Measurements from ENCODE around the gene LRIT3. TPM values are rescaled to one million over a fixed set of nuclear protein-coding genes. Genes with fewer than 3 reads are reported as not detected.

LRIT3 gene
- total and polyA plus RNA-seq, 2 of the 8 experiments (the other 6 are each of a cell fraction or from before 2014, with no cell fraction given), result 0.11 TPM; not detected in 1

GRCh38 chr4:109816894-109817293, 31.0 kb upstream of the LRIT3 start:
- 80% methylated on average over 1 of the region's 1 CpG; no CpG with 5 or more reads in 1 of the 2 experiments for WGBS, 2 experiments (ENCODE audit: extremely low coverage in 1 of 2, insufficient coverage in 1 of 2, insufficient read length in 1 of 2, insufficient replicate concordance in 2 of 2, low coverage in 1 of 2, low lambda C conversion rate in 2 of 2, missing lambda C conversion rate in 1 of 2)
- POLR2A ChIA-PET (ENCODE audit: partially characterized antibody), result interaction anchor here (1.0 kb wide), 1 partner anchor 8 kb away, joined by 3 read pairs; no protein-coding TSS in a partner anchor
- TF ChIP-seq RNF2 (IDR thresholded peaks at IDR 0.05; ENCODE audit: borderline replicate concordance, low read depth, low read length, missing control alignments, poor library complexity, severe bottlenecking), result no peak
- TF ChIP-seq SIX5 (IDR thresholded peaks at IDR 0.05; ENCODE audit: low read depth, low read length), result no peak

More at GRCh38 chr4:109816894-109817293, 31.0 kb upstream of the LRIT3 start:
- Histone ChIP-seq H2BK20ac (ENCODE audit: low read length) (no peak overlapping the region), H3K27me3 (replicated peaks in 1 of 4; ENCODE audit: control insufficient read depth in 3 of 4, extremely low read depth in 1 of 4, insufficient read depth in 3 of 4, low read length in 3 of 4) (no peaks in the 10 kb centered on the region), H4K8ac (ENCODE audit: extremely low read depth, insufficient read depth, low read length) (no peak overlapping the region), H2BK12ac (ENCODE audit: low read depth, low read length) (no peak overlapping the region), H3K79me1 (ENCODE audit: low read depth, low read length) (peaks cover 3% of the 10 kb centered on the region), H3K4ac (replicated peaks; ENCODE audit: insufficient read length, low read depth, low read length) (no peak overlapping the region), H3K79me2 (ENCODE audit: control insufficient read depth in 1 of 2, insufficient read depth in 2 of 2, low read length in 2 of 2) (peaks cover 14 to 56% of the 10 kb centered on the region in 2 experiments), H3K9ac (replicated peaks in 1 of 4; ENCODE audit: extremely low read depth in 1 of 4, low read depth in 3 of 4, low read length in 3 of 4) (peak overlapping the region in 2 of 4 experiments; percentile 57 to 91; a peak in 1 of 7 replicates), H3K18ac (ENCODE audit: extremely low read depth, low read length) (no peak overlapping the region), H2BK120ac (replicated peaks; ENCODE audit: low read depth, low read length) (no peak overlapping the region), H4K20me1 (replicated peaks in 1 of 2; ENCODE audit: control insufficient read depth in 1 of 2, insufficient read depth in 2 of 2, low read length in 2 of 2) (peaks cover 0 to 2% of the 10 kb centered on the region in 2 experiments), H4K5ac (ENCODE audit: insufficient read length, low read depth, low read length) (no peak overlapping the region), H3K56ac (replicated peaks; ENCODE audit: insufficient read length, low read depth, low read length) (no peak overlapping the region), H2BK15ac (ENCODE audit: low read length) (no peak overlapping the region), H3K4me1 (replicated peaks in 1 of 4; ENCODE audit: control insufficient read depth in 3 of 4, insufficient read depth in 4 of 4, low read length in 3 of 4) (no peaks in the 10 kb centered on the region; a peak in 2 of 7 replicates), H2BK5ac (ENCODE audit: low read depth, low read length) (no peak overlapping the region), H3K4me2 (ENCODE audit: insufficient read depth in 1 of 2, low read depth in 2 of 2, low read length in 2 of 2) (peak overlapping the region; percentile 40 to 93), H2AK5ac (ENCODE audit: low read depth, low read length) (no peak overlapping the region), H3K9me3 (ENCODE audit: insufficient read depth in 2 of 2, low read depth in 1 of 2, low read length in 1 of 2) (no peaks in the 10 kb centered on the region), H2AFZ (ENCODE audit: low read length) (no peak overlapping the region), H3K14ac (ENCODE audit: insufficient read length) (no peak overlapping the region), H3K27ac (ENCODE audit: low read depth, low read length) (no peak overlapping the region), H4K91ac (replicated peaks; ENCODE audit: insufficient read length, low read length) (no peak overlapping the region), H3K23me2 (ENCODE audit: low read depth, low read length) (peaks cover 5% of the 10 kb centered on the region), H3K36me3 (ENCODE audit: control insufficient read depth in 2 of 4, insufficient read depth in 4 of 4, low read length in 3 of 4) (peaks cover 10 to 45% (median 26%) of the 10 kb centered on the region in 4 experiments), H3K23ac (ENCODE audit: insufficient read length) (no peak overlapping the region), H3K4me3 (ENCODE audit: extremely low read depth in 1 of 4, insufficient read depth in 2 of 4, low read depth in 3 of 4, low read length in 4 of 4) (peak overlapping the region; percentile 82 to 98 (median 90); a peak in 7 of 8 replicates)
- no peak for DNase-seq (ENCODE audit: low read depth in 1 of 2, low spot score in 2 of 2)
- FAIRE-seq, result no peak
- CTCF ChIA-PET (ENCODE audit: partially characterized antibody), result interaction anchor here (1.1 to 2.4 kb wide), 4 partner anchors 10 to 116 kb away, joined by 3 to 8 read pairs (median 5); partner anchors contain the start of genes CASP6 and RRH

Measured in H1 (cell line).